Measurements from ENCODE around the gene LAMC2.

DNA sequence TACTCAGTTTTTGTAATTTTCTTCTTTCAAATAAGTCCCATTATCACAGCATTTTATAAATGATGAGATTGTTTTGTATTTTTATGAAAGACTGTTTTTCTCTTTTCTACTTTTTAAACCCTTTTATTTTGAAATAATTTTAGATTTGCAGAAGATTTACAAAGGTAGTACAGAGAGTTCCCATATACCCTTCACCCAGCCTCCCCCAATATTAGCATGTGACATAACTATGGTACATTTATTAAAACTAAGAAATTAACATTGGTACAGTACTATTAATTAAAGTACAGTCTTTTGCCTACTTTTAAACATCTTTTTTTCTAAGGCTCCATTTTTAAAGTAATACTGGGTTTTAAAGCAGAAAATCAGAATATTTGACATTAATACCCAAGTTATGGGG lies 35.6 kb upstream of the LAMC2 start:
- TF ChIP-seq, protein P1, sequence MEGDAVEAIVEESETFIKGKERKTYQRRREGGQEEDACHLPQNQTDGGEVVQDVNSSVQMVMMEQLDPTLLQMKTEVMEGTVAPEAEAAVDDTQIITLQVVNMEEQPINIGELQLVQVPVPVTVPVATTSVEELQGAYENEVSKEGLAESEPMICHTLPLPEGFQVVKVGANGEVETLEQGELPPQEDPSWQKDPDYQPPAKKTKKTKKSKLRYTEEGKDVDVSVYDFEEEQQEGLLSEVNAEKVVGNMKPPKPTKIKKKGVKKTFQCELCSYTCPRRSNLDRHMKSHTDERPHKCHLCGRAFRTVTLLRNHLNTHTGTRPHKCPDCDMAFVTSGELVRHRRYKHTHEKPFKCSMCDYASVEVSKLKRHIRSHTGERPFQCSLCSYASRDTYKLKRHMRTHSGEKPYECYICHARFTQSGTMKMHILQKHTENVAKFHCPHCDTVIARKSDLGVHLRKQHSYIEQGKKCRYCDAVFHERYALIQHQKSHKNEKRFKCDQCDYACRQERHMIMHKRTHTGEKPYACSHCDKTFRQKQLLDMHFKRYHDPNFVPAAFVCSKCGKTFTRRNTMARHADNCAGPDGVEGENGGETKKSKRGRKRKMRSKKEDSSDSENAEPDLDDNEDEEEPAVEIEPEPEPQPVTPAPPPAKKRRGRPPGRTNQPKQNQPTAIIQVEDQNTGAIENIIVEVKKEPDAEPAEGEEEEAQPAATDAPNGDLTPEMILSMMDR (IDR thresholded peaks at IDR 0.05), result no peak
- TF ChIP-seq POLR2A (IDR thresholded peaks at IDR 0.05; ENCODE audit: low read depth) (no peak), POLR2AphosphoS5 (IDR thresholded peaks at IDR 0.05) (no peak), EP300 (IDR thresholded peaks at IDR 0.05) (no peak)

Measured in esophagus muscularis mucosa (tissue), 4 donors.